NCI-H446 treated with DMSO at 0.1 percent for 48 hours (cell line): ENCODE measurements around the gene TMEM234.
"Not testable (repeated sequence)": the region's sequence is repeated elsewhere in the genome, so short reads cannot be mapped to it uniquely, and the experiment has no call there.

ENCODE experiments used
- DNase-seq: peaks from one replicate; lab custom pipeline; 2025; lab: John Stamatoyannopoulos, UW

The TMEM234 gene

GRCh38 chr1:32221980-32222755 lies at the start of gene TMEM234, which contains the start of gene EIF3I:
TMEM234 (minus strand) TSS chr1:32222353; CDS start chr1:32222322, 31 bp downstream.
EIF3I (plus strand) TSS chr1:32222407; CDS start chr1:32222442, 35 bp downstream.
- peak; percentile 69 for DNase-seq

GRCh38 chr1:32269744-32270143 lies 47.6 kb upstream of the TMEM234 start:
- no peak for DNase-seq

- DNase-seq = no peak
These were observed 44.9 kb upstream of the TMEM234 start for GRCh38 chr1:32266921-32267591.

- no peak for DNase-seq
These were observed 43.7 kb upstream of the TMEM234 start for GRCh38 chr1:32265846-32266245.

- DNase-seq = no peak
These were observed 41.6 kb upstream of the TMEM234 start for GRCh38 chr1:32263744-32264143.

- not testable (repeated sequence) for DNase-seq
These were observed 41.1 kb upstream of the TMEM234 start for GRCh38 chr1:32263236-32263593.

- no peak for DNase-seq
These were observed 35.0 kb upstream of the TMEM234 start for GRCh38 chr1:32257227-32257508.

GRCh38 chr1:32256473-32257226 lies 34.5 kb upstream of the TMEM234 start:
- no peak for DNase-seq

- no peak for DNase-seq
These were observed 33.2 kb upstream of the TMEM234 start for GRCh38 chr1:32255072-32256071.

GRCh38 chr1:32250893-32251716 lies 29.0 kb upstream of the TMEM234 start, which contains the start of gene LCK:
LCK (plus strand) TSS chr1:32251265; CDS start chr1:32274330, 23,065 bp downstream.
- DNase-seq = no peak

- no peak for DNase-seq
These were observed 27.8 kb upstream of the TMEM234 start for GRCh38 chr1:32249831-32250525.

GRCh38 chr1:32247983-32248889 lies 26.1 kb upstream of the TMEM234 start:
- no peak for DNase-seq

GRCh38 chr1:32247452-32247851 lies 25.3 kb upstream of the TMEM234 start:
- DNase-seq = no peak

GRCh38 chr1:32246888-32247273 lies 24.7 kb upstream of the TMEM234 start, which contains the start of gene FAM167B:
FAM167B (plus strand) TSS chr1:32247222; CDS start chr1:32247422, 200 bp downstream.
- DNase-seq = no peak

- no peak for DNase-seq
These were observed 20.2 kb upstream of the TMEM234 start for GRCh38 chr1:32242341-32242851.

GRCh38 chr1:32241001-32241763 lies 19.0 kb upstream of the TMEM234 start:
- DNase-seq = no peak

GRCh38 chr1:32240140-32240951 lies 18.2 kb upstream of the TMEM234 start:
- DNase-seq = no peak
